ENCODE data around the gene HAUS5. TPM values are rescaled to one million over a fixed set of nuclear protein-coding genes. Genes with fewer than 3 reads are reported as not detected.

HAUS5 gene
- total RNA-seq, 5 donors from 2014 or later (not counting 1 experiment from before 2014, with no cell fraction given) = 25.5 to 34.1 (median 29.3) TPM

DNA sequence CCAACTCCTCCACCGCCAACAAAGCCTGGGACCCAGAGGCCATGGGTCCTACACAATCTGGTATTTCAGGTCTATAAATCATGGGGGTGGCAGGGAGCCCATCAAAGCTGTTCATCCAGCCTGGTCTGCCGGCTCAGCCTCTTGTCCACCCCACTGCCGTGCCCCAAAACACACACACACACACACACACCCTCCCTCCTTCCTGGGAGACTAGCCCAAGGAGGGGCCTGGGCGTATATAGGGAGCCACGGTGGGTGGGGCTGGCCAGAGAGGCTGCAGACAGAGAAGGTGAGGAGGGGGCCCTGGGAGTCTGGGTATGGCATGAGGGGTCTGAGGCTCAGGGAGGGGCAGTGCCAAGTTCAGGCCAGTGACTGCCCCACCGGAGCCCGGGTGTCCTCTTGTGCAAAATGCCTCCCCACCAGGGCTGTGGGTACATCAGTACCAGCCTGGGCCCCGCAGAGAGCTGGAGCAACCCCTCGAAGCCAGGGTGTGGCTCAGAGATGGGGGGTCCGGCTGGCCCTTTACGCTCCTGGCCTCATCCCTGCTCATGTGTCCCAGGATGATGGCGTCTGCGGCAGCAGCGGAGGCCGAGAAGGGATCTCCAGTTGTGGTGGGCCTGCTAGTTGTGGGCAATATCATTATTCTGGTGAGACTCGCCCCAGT lies 53.8 kb downstream of the HAUS5 start, which contains the start of gene UPK1A:
Gene UPK1A, plus strand, starts transcription at position 267 of the 663 bp plus-strand sequence. Its CDS starts 296 bp downstream, at position 563.
- Mint-ChIP-seq H3K4me1 (peaks cover 0 to 2% (median 0%) of the 10 kb centered on the region in 3 donors), H3K9me3 (no peaks in the 10 kb centered on the region), H3K36me3 (peaks cover 14% of the 10 kb centered on the region), H3K27me3 (peaks cover 5 to 13% of the 10 kb centered on the region in 2 donors), H3K27ac (no peak within 1 kb of the TSS), H3K4me3 (no peak within 1 kb of the TSS)
- no peaks in the 10 kb centered on the region for H3K4me1 ChIP-seq (ENCODE audit: control insufficient read depth in 1 of 2, extremely low read depth in 1 of 2, insufficient read depth in 2 of 2, low read length in 2 of 2)
- H3K27ac ChIP-seq (ENCODE audit: low read length) = no peak within 1 kb of the TSS
- peaks cover 17 to 36% of the 10 kb centered on the region in 2 donors for H3K36me3 ChIP-seq (ENCODE audit: control insufficient read depth in 2 of 2, extremely low read depth in 1 of 2, insufficient read depth in 1 of 2, low read length in 1 of 2)
- POLR2A ChIA-PET = no interaction called here
- H3K4me3 ChIP-seq (ENCODE audit: control insufficient read depth in 1 of 2, extremely low read depth in 1 of 2, low read length in 1 of 2) = no peak within 1 kb of the TSS
- ATAC-seq (replicated peaks in 1 of 4) (no peak), DNase-seq (no peak)
- H3K9me3 ChIP-seq = no peaks in the 10 kb centered on the region
- WGBS (ENCODE audit: insufficient coverage) = 87% methylated on average over 11 of the region's 16 CpGs
- CTCF ChIA-PET = no interaction called here
- H3K27me3 ChIP-seq (replicated peaks in 1 of 2; ENCODE audit: control insufficient read depth in 2 of 2, extremely low read depth in 1 of 2, insufficient read depth in 2 of 2, low read length in 1 of 2) = peaks cover 0 to 14% of the 10 kb centered on the region in 2 experiments

DNA sequence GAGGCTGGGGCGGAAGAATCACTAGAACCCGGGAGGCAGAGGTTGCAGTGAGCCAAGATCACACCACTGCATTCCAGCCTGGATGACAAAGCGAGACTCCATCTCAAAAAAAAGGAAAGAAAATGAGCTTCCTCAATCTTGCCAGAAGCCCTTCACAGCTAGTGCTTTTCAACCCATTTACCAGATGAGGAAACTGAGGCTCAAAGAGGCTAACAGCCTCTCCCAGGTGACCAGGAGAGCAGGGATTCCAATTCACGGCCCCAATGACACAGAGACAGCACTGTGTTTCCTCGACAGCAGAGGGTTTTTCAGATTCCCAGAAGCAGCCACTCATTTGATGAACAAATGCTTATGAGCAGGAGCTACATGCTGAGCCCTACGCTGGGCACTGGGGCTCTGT lies 57.0 kb downstream of the HAUS5 start:
- Histone ChIP-seq H3K36me3 (ENCODE audit: control insufficient read depth in 2 of 2, extremely low read depth in 1 of 2, insufficient read depth in 1 of 2, low read length in 1 of 2) (peaks cover 7 to 12% of the 10 kb centered on the region in 2 donors), H3K4me3 (ENCODE audit: control insufficient read depth in 1 of 2, extremely low read depth in 1 of 2, low read length in 1 of 2) (no peak overlapping the region), H3K9me3 (no peaks in the 10 kb centered on the region), H3K27ac (ENCODE audit: low read length) (no peak overlapping the region), H3K27me3 (replicated peaks in 1 of 2; ENCODE audit: control insufficient read depth in 2 of 2, extremely low read depth in 1 of 2, insufficient read depth in 2 of 2, low read length in 1 of 2) (peaks cover 9 to 36% of the 10 kb centered on the region in 2 experiments), H3K4me1 (ENCODE audit: control insufficient read depth in 1 of 2, extremely low read depth in 1 of 2, insufficient read depth in 2 of 2, low read length in 2 of 2) (peaks cover 4 to 13% of the 10 kb centered on the region in 2 experiments)
- no peaks in the 10 kb centered on the region for H3K9me3 Mint-ChIP-seq
- peaks cover 8 to 10% (median 8%) of the 10 kb centered on the region in 3 donors for H3K4me1 Mint-ChIP-seq
- ATAC-seq (replicated peaks in 1 of 4) = no peak
- H3K36me3 Mint-ChIP-seq = no peaks in the 10 kb centered on the region
- 72% methylated on average over 6 of the region's 6 CpGs for WGBS (ENCODE audit: insufficient coverage)
- POLR2A ChIA-PET = no interaction called here
- peak overlapping the region in 1 of 2 donors; percentile 70 for H3K27ac Mint-ChIP-seq
- no peak for DNase-seq
- peaks cover 14 to 36% of the 10 kb centered on the region in 2 donors for H3K27me3 Mint-ChIP-seq
- CTCF ChIA-PET = no interaction called here
- H3K4me3 Mint-ChIP-seq = no peak overlapping the region

DNA sequence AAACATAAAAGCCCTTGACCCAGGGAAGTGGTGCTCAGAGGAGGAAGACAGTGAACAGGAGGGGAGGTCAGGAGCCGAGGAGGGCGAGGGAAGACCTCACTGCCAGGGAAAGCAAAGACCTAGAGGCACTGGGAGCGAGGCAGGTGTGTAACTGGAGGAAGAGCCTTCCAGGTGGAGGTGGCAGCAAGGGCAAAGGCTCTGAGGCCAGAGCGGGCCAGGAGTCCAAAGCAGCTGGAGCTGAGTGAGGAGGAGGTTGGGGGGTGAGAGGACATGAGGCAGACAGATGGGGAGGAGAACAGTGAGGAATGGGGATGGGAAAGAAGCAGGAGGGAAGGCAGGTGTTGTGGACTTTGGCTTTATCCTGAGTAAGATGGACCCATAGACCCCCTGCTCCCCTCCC lies 57.4 kb downstream of the HAUS5 start:
- ATAC-seq (replicated peaks in 1 of 4) (no peak), DNase-seq (no peak)
- peaks cover 8 to 10% (median 8%) of the 10 kb centered on the region in 3 donors for H3K4me1 Mint-ChIP-seq
- Histone ChIP-seq H3K9me3 (no peaks in the 10 kb centered on the region), H3K27ac (ENCODE audit: low read length) (no peak overlapping the region), H3K36me3 (ENCODE audit: control insufficient read depth in 2 of 2, extremely low read depth in 1 of 2, insufficient read depth in 1 of 2, low read length in 1 of 2) (peaks cover 7 to 8% of the 10 kb centered on the region in 2 donors), H3K4me3 (ENCODE audit: control insufficient read depth in 1 of 2, extremely low read depth in 1 of 2, low read length in 1 of 2) (no peak overlapping the region), H3K4me1 (ENCODE audit: control insufficient read depth in 1 of 2, extremely low read depth in 1 of 2, insufficient read depth in 2 of 2, low read length in 2 of 2) (peaks cover 4 to 13% of the 10 kb centered on the region in 2 experiments), H3K27me3 (replicated peaks in 1 of 2; ENCODE audit: control insufficient read depth in 2 of 2, extremely low read depth in 1 of 2, insufficient read depth in 2 of 2, low read length in 1 of 2) (peaks cover 9 to 39% of the 10 kb centered on the region in 2 experiments)
- H3K4me3 Mint-ChIP-seq = no peak overlapping the region
- H3K36me3 Mint-ChIP-seq = no peaks in the 10 kb centered on the region
- ChIA-PET CTCF (no interaction called here), POLR2A (no interaction called here)
- H3K27me3 Mint-ChIP-seq = peaks cover 14 to 36% of the 10 kb centered on the region in 2 donors
- 76% methylated on average over 4 of the region's 4 CpGs for WGBS (ENCODE audit: insufficient coverage)
- no peaks in the 10 kb centered on the region for H3K9me3 Mint-ChIP-seq
- no peak overlapping the region for H3K27ac Mint-ChIP-seq

DNA sequence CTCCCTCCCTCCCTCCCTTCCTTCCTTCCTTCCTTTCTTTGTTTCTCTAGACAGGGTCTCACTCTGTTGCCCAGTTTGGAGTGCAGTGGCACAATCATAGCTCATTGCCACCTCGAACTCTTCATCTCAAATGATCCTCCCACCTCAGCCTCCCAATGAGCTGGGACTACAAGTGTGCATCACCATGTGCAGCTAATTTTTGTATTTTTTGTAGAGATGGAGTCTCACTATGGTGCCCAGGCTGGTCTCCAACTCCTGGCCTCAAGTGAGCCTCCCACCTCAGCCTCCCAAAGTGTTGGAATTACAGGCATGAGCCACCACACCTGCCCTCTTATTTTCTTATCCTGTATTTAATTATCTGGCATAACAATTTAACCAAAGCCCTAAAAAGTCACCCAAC lies 58.2 kb downstream of the HAUS5 start:
- Histone ChIP-seq H3K36me3 (ENCODE audit: control insufficient read depth in 2 of 2, extremely low read depth in 1 of 2, insufficient read depth in 1 of 2, low read length in 1 of 2) (peaks cover under 1 to 4% of the 10 kb centered on the region in 2 donors), H3K27ac (ENCODE audit: low read length) (no peak overlapping the region), H3K27me3 (replicated peaks in 1 of 2; ENCODE audit: control insufficient read depth in 2 of 2, extremely low read depth in 1 of 2, insufficient read depth in 2 of 2, low read length in 1 of 2) (peaks cover 9 to 41% of the 10 kb centered on the region in 2 experiments), H3K4me3 (ENCODE audit: control insufficient read depth in 1 of 2, extremely low read depth in 1 of 2, low read length in 1 of 2) (no peak overlapping the region), H3K4me1 (ENCODE audit: control insufficient read depth in 1 of 2, extremely low read depth in 1 of 2, insufficient read depth in 2 of 2, low read length in 2 of 2) (peaks cover 4 to 13% of the 10 kb centered on the region in 2 experiments), H3K9me3 (no peaks in the 10 kb centered on the region)
- POLR2A ChIA-PET = no interaction called here
- no peaks in the 10 kb centered on the region for H3K9me3 Mint-ChIP-seq
- CTCF ChIA-PET = interaction anchor here in 1 of 2 donors (0.6 kb wide), 1 partner anchor 73 kb away, joined by 5 read pairs; no protein-coding TSS in a partner anchor
- no peak overlapping the region for H3K27ac Mint-ChIP-seq
- peaks cover 15 to 37% of the 10 kb centered on the region in 2 donors for H3K27me3 Mint-ChIP-seq
- no peak overlapping the region for H3K4me3 Mint-ChIP-seq
- H3K4me1 Mint-ChIP-seq = peaks cover 8 to 10% (median 8%) of the 10 kb centered on the region in 3 donors
- ATAC-seq (replicated peaks in 1 of 4) (no peak), DNase-seq (no peak)
- WGBS (ENCODE audit: insufficient coverage) = no CpG with 5 or more reads among the region's 1 CpG
- no peaks in the 10 kb centered on the region for H3K36me3 Mint-ChIP-seq

DNA sequence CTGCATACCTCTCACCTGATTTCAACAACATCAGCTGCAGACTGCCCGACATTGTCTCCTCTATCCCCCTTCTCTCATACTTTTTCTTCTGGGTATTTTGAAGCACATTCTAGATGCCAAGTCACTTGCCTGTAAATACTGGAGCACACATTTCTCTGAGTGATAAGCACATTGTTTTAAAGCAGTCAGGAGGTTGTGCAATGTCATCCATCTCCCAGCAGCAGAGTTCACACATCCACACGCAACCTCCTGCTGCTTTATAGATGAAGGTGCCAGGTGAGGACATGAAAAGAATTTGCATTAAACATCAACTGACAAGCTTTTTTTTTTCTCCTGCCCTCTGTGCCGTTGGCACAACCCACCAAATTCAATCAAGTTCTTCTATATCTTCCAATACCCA lies 59.3 kb downstream of the HAUS5 start:
- peaks cover 4 to 13% of the 10 kb centered on the region in 2 experiments for H3K4me1 ChIP-seq (ENCODE audit: control insufficient read depth in 1 of 2, extremely low read depth in 1 of 2, insufficient read depth in 2 of 2, low read length in 2 of 2)
- ATAC-seq (replicated peaks in 1 of 4) = no peak
- peaks cover 17 to 42% of the 10 kb centered on the region in 2 donors for H3K27me3 Mint-ChIP-seq
- DNase-seq = no peak
- H3K27ac ChIP-seq (ENCODE audit: low read length) = no peak overlapping the region
- POLR2A ChIA-PET = interaction anchor here in 1 of 2 donors (0.6 kb wide), 1 partner anchor 10 kb away, joined by 5 read pairs; no protein-coding TSS in a partner anchor
- CTCF ChIA-PET = no interaction called here
- H3K4me1 Mint-ChIP-seq = peaks cover 8 to 10% (median 8%) of the 10 kb centered on the region in 3 donors
- peak overlapping the region in 1 of 3 donors; percentile 34 for H3K4me3 Mint-ChIP-seq
- H3K36me3 Mint-ChIP-seq = no peaks in the 10 kb centered on the region
- 67% methylated on average over 1 of the region's 3 CpGs for WGBS (ENCODE audit: insufficient coverage)
- peaks cover 9 to 41% of the 10 kb centered on the region in 2 experiments for H3K27me3 ChIP-seq (replicated peaks in 1 of 2; ENCODE audit: control insufficient read depth in 2 of 2, extremely low read depth in 1 of 2, insufficient read depth in 2 of 2, low read length in 1 of 2)
- no peaks in the 10 kb centered on the region for H3K9me3 ChIP-seq
- H3K27ac Mint-ChIP-seq = peak overlapping the region in 1 of 2 donors; percentile 72
- no peaks in the 10 kb centered on the region for H3K9me3 Mint-ChIP-seq
- H3K4me3 ChIP-seq (ENCODE audit: control insufficient read depth in 1 of 2, extremely low read depth in 1 of 2, low read length in 1 of 2) = no peak overlapping the region
- H3K36me3 ChIP-seq (ENCODE audit: control insufficient read depth in 2 of 2, extremely low read depth in 1 of 2, insufficient read depth in 1 of 2, low read length in 1 of 2) = no peaks in the 10 kb centered on the region

DNA sequence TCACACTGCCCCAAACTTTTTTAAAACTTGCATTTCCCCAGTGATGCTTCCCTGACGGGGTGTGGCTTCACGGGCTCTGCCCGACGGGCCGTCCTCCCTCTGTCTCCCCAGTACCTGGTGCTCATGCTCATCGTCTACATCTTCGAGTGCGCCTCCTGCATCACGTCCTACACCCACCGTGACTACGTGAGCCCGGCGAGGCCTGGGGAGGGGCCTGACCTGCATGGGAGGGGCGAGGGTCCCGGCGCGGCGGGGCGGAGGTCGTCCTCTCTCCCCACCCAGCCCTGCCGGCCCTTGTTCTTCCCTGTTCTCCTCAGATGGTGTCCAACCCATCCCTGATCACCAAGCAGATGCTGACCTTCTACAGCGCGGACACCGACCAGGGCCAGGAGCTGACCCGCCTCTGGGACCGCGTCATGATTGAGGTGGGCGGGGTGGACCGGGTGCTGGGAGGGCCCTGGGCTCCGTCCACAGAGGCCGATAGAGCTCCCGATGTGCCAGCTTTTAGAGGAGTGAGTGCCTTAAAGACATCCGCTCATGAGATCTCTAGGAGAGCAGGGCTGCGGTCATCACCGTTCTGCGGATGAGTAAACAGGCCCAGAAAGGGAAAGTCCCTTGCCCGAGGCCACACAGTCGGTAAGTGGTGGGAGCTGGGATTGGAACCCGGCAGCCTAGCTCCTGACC lies 60.7 kb downstream of the HAUS5 start:
- no peaks in the 10 kb centered on the region for H3K9me3 ChIP-seq
- ATAC-seq (replicated peaks in 1 of 4) (peak; percentile 73 to 88 (median 86)), DNase-seq (peak in 22 of 35 experiments; percentile 5 to 59 (median 17))
- POLR2A ChIA-PET = no interaction called here
- peaks cover 17 to 44% of the 10 kb centered on the region in 2 donors for H3K27me3 Mint-ChIP-seq
- peaks cover 4 to 13% of the 10 kb centered on the region in 2 experiments for H3K4me1 ChIP-seq (ENCODE audit: control insufficient read depth in 1 of 2, extremely low read depth in 1 of 2, insufficient read depth in 2 of 2, low read length in 2 of 2)
- peak overlapping the region; percentile 11 to 23 for H3K27ac Mint-ChIP-seq
- H3K4me3 ChIP-seq (ENCODE audit: control insufficient read depth in 1 of 2, extremely low read depth in 1 of 2, low read length in 1 of 2) = peak overlapping the region; percentile 10 to 45
- peaks cover 8 to 10% (median 8%) of the 10 kb centered on the region in 3 donors for H3K4me1 Mint-ChIP-seq
- no peaks in the 10 kb centered on the region for H3K36me3 ChIP-seq (ENCODE audit: control insufficient read depth in 2 of 2, extremely low read depth in 1 of 2, insufficient read depth in 1 of 2, low read length in 1 of 2)
- H3K27me3 ChIP-seq (replicated peaks in 1 of 2; ENCODE audit: control insufficient read depth in 2 of 2, extremely low read depth in 1 of 2, insufficient read depth in 2 of 2, low read length in 1 of 2) = peaks cover 9 to 41% of the 10 kb centered on the region in 2 experiments
- H3K27ac ChIP-seq (ENCODE audit: low read length) = no peak overlapping the region
- no peaks in the 10 kb centered on the region for H3K36me3 Mint-ChIP-seq
- CTCF ChIA-PET = interaction anchor here in 1 of 2 donors (0.5 to 0.6 kb wide), 2 partner anchors 9 to 20 kb away, joined by 3 to 5 read pairs; no protein-coding TSS in a partner anchor
- peak overlapping the region; percentile 71 to 76 (median 75) for H3K4me3 Mint-ChIP-seq
- H3K9me3 Mint-ChIP-seq = no peaks in the 10 kb centered on the region
- 3% methylated on average over 30 of the region's 39 CpGs for WGBS (ENCODE audit: insufficient coverage)
